ENCODE data around the gene CD6. TPM values are rescaled to one million over a fixed set of nuclear protein-coding genes. Genes with fewer than 3 reads are reported as not detected.
A peak's percentile ranks its signal among the peaks of the same experiment; 100 is the strongest.

Gene CD6
- total and polyA plus RNA-seq, 8 donors = 0.23 to 2.3 (median 1.0) TPM

DNA sequence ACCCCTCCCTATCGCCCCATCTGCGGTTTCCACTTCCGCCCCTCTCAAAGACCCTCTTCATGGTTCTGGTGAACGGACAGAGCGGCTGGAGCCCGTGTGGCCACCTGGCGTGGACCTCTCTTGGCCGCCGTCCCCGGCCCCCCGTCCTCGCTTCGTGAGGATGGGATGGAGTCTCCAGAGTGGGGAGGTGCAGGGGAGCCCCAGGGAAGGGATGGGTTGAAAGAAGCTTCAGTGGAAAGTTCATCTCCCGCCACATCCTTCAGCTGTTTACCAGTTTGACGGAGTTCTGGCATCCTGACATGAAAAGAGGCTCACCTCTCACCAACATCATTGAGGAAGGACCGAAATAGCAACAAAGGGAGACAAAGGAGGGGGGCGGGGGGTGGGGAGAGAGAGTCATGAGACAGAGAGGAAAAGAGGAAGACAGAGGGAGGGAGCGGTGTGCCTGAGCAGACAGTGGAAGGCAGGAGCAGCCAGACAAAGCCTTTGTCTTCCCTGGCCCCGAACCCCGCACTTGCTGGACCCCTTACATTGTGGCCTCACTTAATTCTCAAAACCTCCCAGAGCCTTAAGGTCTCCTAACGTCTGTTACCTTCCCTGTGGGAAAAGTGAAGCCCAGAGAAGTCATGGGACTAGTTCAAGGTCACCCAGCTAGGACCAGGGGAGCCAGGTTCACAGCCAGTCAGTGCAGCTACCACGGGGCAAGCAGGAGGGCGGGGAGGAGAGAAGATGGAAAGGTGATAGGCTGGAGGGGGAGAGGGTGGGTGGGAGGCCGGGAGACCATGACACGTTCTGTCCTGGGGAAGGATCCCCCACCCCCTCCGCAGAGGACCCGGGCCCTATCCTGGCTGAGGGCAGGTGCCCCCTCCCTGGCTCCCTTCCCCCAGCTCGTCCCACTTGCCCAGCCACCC lies 54.9 kb downstream of the CD6 start:
- H3K27me3 ChIP-seq = no peaks in the 10 kb centered on the region
- intact Hi-C loops (cut with DNase I) = no loop called here
- WGBS, 2 donors = 55 to 73% methylated on average over 25 to 28 of the region's 28 CpGs
- FAIRE-seq = no peak
- DNase-seq = no peak
- H3K36me3 ChIP-seq = no peaks in the 10 kb centered on the region
- no peaks in the 10 kb centered on the region for H3K4me1 ChIP-seq
- TF ChIP-seq, protein P1, sequence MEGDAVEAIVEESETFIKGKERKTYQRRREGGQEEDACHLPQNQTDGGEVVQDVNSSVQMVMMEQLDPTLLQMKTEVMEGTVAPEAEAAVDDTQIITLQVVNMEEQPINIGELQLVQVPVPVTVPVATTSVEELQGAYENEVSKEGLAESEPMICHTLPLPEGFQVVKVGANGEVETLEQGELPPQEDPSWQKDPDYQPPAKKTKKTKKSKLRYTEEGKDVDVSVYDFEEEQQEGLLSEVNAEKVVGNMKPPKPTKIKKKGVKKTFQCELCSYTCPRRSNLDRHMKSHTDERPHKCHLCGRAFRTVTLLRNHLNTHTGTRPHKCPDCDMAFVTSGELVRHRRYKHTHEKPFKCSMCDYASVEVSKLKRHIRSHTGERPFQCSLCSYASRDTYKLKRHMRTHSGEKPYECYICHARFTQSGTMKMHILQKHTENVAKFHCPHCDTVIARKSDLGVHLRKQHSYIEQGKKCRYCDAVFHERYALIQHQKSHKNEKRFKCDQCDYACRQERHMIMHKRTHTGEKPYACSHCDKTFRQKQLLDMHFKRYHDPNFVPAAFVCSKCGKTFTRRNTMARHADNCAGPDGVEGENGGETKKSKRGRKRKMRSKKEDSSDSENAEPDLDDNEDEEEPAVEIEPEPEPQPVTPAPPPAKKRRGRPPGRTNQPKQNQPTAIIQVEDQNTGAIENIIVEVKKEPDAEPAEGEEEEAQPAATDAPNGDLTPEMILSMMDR (IDR thresholded peaks at IDR 0.05) = no peak
- no peak overlapping the region for H3K4me3 ChIP-seq
- no peaks in the 10 kb centered on the region for H3K9me3 ChIP-seq
- H3K27ac ChIP-seq = no peak overlapping the region
- ATAC-seq = peak in 1 of 4 donors; percentile 21

DNA sequence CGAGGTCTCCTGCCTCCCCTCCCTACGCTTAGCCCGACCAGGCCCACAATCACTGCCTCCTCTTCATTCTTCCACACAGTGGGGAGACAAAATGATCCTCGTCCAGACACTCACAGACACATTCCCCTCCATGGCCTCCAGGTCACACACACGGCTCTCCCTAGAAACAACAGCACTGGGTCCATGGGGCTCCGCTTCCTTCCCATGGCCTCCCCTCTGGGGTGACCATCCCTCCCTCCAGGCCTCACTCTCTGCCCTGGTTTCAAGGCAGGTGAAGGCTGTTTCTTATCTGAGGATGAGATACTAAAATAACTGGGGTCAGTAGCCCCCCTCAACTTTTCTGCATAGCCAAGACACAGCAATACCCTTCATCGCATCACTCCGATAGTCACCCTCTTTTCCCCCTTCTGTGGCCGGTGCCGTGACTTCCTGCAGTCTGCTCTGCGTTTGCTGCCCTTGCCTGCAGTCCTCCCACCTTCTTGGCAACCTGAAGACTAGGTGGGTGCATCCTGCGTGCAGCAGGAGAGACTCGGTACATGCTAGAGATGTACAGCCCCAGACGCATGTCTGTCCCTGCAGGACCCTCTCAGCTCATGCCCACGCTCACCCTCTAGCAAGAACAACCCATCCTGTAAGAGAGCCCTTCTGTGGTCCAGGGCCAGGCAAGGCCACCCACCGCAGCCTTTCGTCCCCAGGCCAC lies 55.8 kb downstream of the CD6 start:
- DNase-seq (no peak), FAIRE-seq (no peak), ATAC-seq (no peak)
- H3K36me3 ChIP-seq = no peaks in the 10 kb centered on the region
- no peak overlapping the region for H3K4me3 ChIP-seq
- no peaks in the 10 kb centered on the region for H3K9me3 ChIP-seq
- H3K4me1 ChIP-seq = no peaks in the 10 kb centered on the region
- TF ChIP-seq, protein P1 (IDR thresholded peaks at IDR 0.05) = no peak
- no peak overlapping the region for H3K27ac ChIP-seq
- 82 to 88% methylated on average over 17 of the region's 17 CpGs for WGBS, 2 donors
- no peaks in the 10 kb centered on the region for H3K27me3 ChIP-seq
- intact Hi-C loops (cut with DNase I) = no loop called here

DNA sequence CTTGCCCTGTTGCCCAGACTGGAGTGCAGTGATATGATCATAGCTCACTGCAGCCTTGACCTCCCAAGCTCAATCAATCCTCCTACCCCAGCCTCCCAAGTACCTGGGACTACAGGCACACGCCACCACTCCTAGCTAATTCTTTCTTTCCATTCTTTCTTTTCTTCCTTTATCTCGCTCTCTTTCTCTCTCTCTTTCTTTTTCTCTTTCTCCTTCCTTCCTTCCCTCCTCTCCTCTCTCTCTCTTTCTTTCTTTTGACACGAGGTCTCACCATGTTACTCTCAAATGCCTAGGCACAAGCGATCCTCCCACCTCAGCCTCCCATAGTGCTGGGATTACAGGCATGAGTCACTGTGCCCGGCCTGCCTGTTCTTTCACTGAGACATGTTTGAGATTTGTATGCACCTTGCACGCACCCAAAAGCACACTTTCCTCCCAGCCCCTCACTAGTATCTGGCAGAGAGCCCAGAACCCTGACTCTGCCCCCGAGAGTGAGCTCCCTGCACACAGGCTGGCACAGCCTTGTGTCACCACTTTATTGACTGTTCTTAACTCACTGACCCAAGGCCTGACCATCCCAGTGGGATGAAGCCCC lies 56.8 kb downstream of the CD6 start:
- no peaks in the 10 kb centered on the region for H3K4me1 ChIP-seq
- intact Hi-C loops (cut with DNase I) = no loop called here
- peak overlapping the region in 1 of 4 donors; percentile 2 for H3K27ac ChIP-seq
- no peaks in the 10 kb centered on the region for H3K36me3 ChIP-seq
- no peaks in the 10 kb centered on the region for H3K27me3 ChIP-seq
- WGBS, 2 donors = 66 to 77% methylated on average over 7 of the region's 7 CpGs
- DNase-seq = no peak
- FAIRE-seq = no peak
- TF ChIP-seq, protein P1 (IDR thresholded peaks at IDR 0.05) = no peak
- no peaks in the 10 kb centered on the region for H3K9me3 ChIP-seq
- no peak for ATAC-seq
- H3K4me3 ChIP-seq = no peak overlapping the region

DNA sequence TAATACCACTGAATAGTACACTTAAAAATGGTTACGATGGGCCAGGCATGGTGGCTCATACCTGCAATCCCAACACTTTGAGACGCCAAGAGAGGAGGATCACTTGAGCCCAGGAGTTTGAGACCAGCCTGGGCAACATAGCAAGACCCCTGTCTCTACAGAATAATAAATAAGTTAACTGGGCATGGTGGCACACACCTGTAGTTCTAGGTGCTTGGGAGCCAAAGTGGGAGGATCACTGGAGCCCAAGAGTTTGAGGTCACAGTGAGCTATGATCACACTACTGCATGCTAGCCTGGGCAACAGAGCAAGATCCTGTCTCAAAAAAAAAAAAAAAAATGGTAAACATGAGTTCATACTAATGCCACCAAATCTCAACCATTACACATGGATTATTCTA lies 61.3 kb downstream of the CD6 start:
- no peak for FAIRE-seq
- DNase-seq = no peak
- H3K4me3 ChIP-seq = no peak overlapping the region
- H3K27ac ChIP-seq = no peak overlapping the region
- intact Hi-C loops (cut with DNase I) = no loop called here
- H3K27me3 ChIP-seq = no peaks in the 10 kb centered on the region
- H3K9me3 ChIP-seq = no peaks in the 10 kb centered on the region
- TF ChIP-seq, protein P1 (IDR thresholded peaks at IDR 0.05) = no peak
- H3K4me1 ChIP-seq = no peaks in the 10 kb centered on the region
- H3K36me3 ChIP-seq = no peaks in the 10 kb centered on the region
- no peak for ATAC-seq
- 97 to 100% methylated on average over 2 of the region's 2 CpGs for WGBS, 2 donors
